Panc1 (cell line): ENCODE data around the gene MEGF6. TPM values are rescaled to one million over a fixed set of nuclear protein-coding genes. Genes with fewer than 3 reads are reported as not detected.

ENCODE experiments used
- ATAC-seq: fragments of 200-7000 bp; cut with Tn5 transposase; 2 replicates; pipeline ENCODE4 v1.9.1; 2020; ENCODE audit warnings: mild to moderate bottlenecking, moderate library complexity
- BruUV-seq: library from RNA; stranded (reverse); fragments of 400-500 nt; replicated peaks from 2 replicates; lab custom pipeline; 2021; lab: Mats Ljungman, UMichigan
- CTCF ChIA-PET: fragments of 300-600 bp; sonication (Branson Sonifier 250); formaldehyde crosslinking; loops from one replicate; lab custom pipeline; 2022; ENCODE audit warnings: antibody characterized with exemption; lab: Charles Lee
- POLR2A ChIA-PET: fragments of 300-600 bp; sonication (Branson Sonifier 250); formaldehyde crosslinking; loops from one replicate; lab custom pipeline; 2022; ENCODE audit warnings: antibody characterized with exemption; lab: Charles Lee
- DNase-seq: peaks from one replicate; pipeline ENCODE4 v3.0.0-alpha.2; 2010; ENCODE audit warnings: low read depth, low spot score
- H3K27ac ChIP-seq: 2 replicates; pipeline ENCODE4 v1.5.1; 2011; ENCODE audit warnings: mild to moderate bottlenecking, low read length, inconsistent platforms
- H3K27me3 ChIP-seq: fragments of 200-500 bp; sonication (Bioruptor generic); 2 replicates; pipeline ENCODE4 v1.6.0; 2014; ENCODE audit warnings: low read length, inconsistent platforms; ENCODE audit not compliant: control insufficient read depth, insufficient read depth
- H3K36me3 ChIP-seq: fragments of 200-500 bp; sonication (Bioruptor generic); 2 replicates; pipeline ENCODE4 v1.5.1; 2014; ENCODE audit warnings: inconsistent platforms, mild to moderate bottlenecking, low read length, moderate library complexity; ENCODE audit not compliant: control insufficient read depth, insufficient read depth
- H3K4me1 ChIP-seq: 2 replicates; pipeline ENCODE4 v1.5.1; 2011; ENCODE audit warnings: inconsistent platforms, mild to moderate bottlenecking, low read length, moderate library complexity; ENCODE audit not compliant: control insufficient read depth, insufficient read depth
- H3K4me3 ChIP-seq, 2 experiments: 2 replicates each; pipeline ENCODE4 v1.5.1; 2011 to 2012; ENCODE audit warnings: low read depth in 2 of 2, low read length in 2 of 2, mild to moderate bottlenecking in 2 of 2, inconsistent platforms in 1 of 2, moderate library complexity in 1 of 2
- H3K9me3 ChIP-seq: fragments of 200-500 bp; sonication (Bioruptor generic); 2 replicates; pipeline ENCODE4 v1.5.1; 2014; ENCODE audit warnings: low read depth, mild to moderate bottlenecking, inconsistent platforms, low read length, moderate library complexity; ENCODE audit not compliant: control insufficient read depth, insufficient read depth
- POLR2AphosphoS5 ChIP-seq: IDR thresholded peaks from 2 replicates; pipeline ENCODE4 v1.6.1; 2012; ENCODE audit warnings: mild to moderate bottlenecking, low read depth, low read length, moderate library complexity
- SIN3A ChIP-seq: IDR thresholded peaks from 2 replicates; pipeline ENCODE4 v1.6.1; 2012; ENCODE audit warnings: low read depth, mild to moderate bottlenecking, low read length, moderate library complexity, borderline replicate concordance; ENCODE audit not compliant: insufficient read depth
- TCF7L2 ChIP-seq: IDR thresholded peaks from 2 replicates; pipeline ENCODE4 v1.6.1; 2011; ENCODE audit warnings: mild to moderate bottlenecking, low read depth, low read length, inconsistent platforms
- in situ Hi-C: cut with HindIII; loops from 2 replicates; pipeline ENCODE4 v1.10.0; 2016; ENCODE audit warnings: low sequenced_read_pairs, low pct_unique_long_range_greater_than_20kb
- intact Hi-C: fragments of 100-400 bp; cut with micrococcal nuclease; formaldehyde crosslinking; loops from one replicate; pipeline ENCODE4 v1.10.0; 2022; ENCODE audit not compliant: unreplicated experiment
- total RNA-seq: library from RNA; stranded (reverse); gene quantifications from one replicate; pipeline ENCODE4 v1.2.1, GENCODE V29; 2021; ENCODE audit not compliant: unreplicated experiment
- TF ChIP-seq, protein P1 (sequence below), 2 experiments: IDR thresholded peaks; 2 replicates each; pipeline ENCODE4 v1.6.1; 2011 to 2012; ENCODE audit warnings: low read depth in 2 of 2, control low read depth in 1 of 2, low read length in 1 of 2, mild to moderate bottlenecking in 1 of 2, moderate library complexity in 1 of 2; ENCODE audit not compliant: insufficient read depth in 1 of 2
- TF ChIP-seq, protein P2 (sequence below): fragments of 450-650 bp; IDR thresholded peaks from 2 replicates; pipeline ENCODE4 v1.5.1; 2017; ENCODE audit warnings: mild to moderate bottlenecking

MEGF6 gene
- total RNA-seq, 1 experiment from 2014 or later, result 32.6 TPM

DNA sequence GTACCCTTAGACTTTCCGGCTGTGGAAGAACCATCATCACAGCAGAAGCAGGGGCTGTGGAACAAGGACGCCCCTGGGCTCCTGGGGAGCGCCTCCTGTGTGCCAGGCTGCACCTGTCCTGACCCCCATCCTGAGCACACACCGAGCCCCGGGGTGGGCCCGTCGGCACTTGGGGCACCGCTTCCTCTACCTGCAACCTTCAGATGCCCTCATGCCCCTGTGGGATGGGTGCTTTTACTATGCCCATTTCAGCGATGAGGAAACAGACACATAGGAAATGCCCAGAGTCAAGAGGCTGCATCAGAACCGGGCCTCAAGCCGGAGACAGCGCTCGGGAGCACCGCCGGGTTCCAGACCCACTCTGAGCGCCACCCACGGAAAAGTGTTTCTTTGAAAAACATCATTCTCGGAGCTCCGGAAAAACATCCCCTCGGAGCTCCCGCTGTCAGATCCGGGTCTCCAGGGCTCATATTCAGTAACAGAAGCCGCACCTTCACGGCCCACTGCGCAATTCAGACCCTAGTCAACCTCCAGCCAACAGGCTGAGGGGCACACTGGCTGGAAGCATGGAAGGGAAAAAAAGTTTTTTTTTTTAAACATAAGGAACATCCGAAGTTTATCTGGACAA lies 21.5 kb upstream of the MEGF6 start:
- H3K27ac ChIP-seq, result no peak overlapping the region
- H3K4me1 ChIP-seq, result no peaks in the 10 kb centered on the region
- in situ Hi-C loops (no loop called here), intact Hi-C loops (no loop called here)
- ChIA-PET CTCF (interaction anchor here (0.6 kb wide), 1 partner anchor 201 kb away, joined by 6 read pairs; no protein-coding TSS in a partner anchor), POLR2A (no interaction called here)
- ATAC-seq (no peak), DNase-seq (no peak)
- no peaks in the 10 kb centered on the region for H3K9me3 ChIP-seq
- peaks cover 5% of the 10 kb centered on the region for H3K36me3 ChIP-seq
- TF ChIP-seq, protein P1, sequence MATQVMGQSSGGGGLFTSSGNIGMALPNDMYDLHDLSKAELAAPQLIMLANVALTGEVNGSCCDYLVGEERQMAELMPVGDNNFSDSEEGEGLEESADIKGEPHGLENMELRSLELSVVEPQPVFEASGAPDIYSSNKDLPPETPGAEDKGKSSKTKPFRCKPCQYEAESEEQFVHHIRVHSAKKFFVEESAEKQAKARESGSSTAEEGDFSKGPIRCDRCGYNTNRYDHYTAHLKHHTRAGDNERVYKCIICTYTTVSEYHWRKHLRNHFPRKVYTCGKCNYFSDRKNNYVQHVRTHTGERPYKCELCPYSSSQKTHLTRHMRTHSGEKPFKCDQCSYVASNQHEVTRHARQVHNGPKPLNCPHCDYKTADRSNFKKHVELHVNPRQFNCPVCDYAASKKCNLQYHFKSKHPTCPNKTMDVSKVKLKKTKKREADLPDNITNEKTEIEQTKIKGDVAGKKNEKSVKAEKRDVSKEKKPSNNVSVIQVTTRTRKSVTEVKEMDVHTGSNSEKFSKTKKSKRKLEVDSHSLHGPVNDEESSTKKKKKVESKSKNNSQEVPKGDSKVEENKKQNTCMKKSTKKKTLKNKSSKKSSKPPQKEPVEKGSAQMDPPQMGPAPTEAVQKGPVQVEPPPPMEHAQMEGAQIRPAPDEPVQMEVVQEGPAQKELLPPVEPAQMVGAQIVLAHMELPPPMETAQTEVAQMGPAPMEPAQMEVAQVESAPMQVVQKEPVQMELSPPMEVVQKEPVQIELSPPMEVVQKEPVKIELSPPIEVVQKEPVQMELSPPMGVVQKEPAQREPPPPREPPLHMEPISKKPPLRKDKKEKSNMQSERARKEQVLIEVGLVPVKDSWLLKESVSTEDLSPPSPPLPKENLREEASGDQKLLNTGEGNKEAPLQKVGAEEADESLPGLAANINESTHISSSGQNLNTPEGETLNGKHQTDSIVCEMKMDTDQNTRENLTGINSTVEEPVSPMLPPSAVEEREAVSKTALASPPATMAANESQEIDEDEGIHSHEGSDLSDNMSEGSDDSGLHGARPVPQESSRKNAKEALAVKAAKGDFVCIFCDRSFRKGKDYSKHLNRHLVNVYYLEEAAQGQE (IDR thresholded peaks at IDR 0.05; ENCODE audit: insufficient read depth in 1 of 2, low read depth in 2 of 2, low read length in 1 of 2), result no peak
- TF ChIP-seq TCF7L2 (no peak), POLR2AphosphoS5 (no peak), SIN3A (no peak)
- TF ChIP-seq, protein P2, sequence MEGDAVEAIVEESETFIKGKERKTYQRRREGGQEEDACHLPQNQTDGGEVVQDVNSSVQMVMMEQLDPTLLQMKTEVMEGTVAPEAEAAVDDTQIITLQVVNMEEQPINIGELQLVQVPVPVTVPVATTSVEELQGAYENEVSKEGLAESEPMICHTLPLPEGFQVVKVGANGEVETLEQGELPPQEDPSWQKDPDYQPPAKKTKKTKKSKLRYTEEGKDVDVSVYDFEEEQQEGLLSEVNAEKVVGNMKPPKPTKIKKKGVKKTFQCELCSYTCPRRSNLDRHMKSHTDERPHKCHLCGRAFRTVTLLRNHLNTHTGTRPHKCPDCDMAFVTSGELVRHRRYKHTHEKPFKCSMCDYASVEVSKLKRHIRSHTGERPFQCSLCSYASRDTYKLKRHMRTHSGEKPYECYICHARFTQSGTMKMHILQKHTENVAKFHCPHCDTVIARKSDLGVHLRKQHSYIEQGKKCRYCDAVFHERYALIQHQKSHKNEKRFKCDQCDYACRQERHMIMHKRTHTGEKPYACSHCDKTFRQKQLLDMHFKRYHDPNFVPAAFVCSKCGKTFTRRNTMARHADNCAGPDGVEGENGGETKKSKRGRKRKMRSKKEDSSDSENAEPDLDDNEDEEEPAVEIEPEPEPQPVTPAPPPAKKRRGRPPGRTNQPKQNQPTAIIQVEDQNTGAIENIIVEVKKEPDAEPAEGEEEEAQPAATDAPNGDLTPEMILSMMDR, result no peak
- H3K27me3 ChIP-seq, result no peaks in the 10 kb centered on the region
- BruUV-seq, result no TSS peak
- H3K4me3 ChIP-seq, result no peak overlapping the region

DNA sequence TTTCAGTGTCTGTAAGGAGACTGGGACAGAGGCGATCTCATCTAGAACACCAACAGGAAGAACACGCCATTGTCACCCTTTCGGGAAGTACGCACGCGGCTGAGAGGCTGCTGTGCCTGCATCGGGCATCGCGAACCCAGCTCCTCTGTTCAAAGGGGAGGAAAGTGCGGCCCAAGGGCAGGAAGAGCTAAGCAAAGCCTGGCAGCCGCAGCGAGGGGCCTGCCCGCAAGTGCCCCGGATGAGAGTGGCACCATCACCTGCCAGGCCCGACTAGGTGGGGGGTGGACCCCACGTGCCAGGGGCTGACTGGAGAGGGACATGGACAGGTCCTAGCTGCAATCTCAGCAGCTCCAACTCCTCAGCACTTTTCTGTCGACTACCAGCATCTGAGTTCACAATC lies 21.0 kb upstream of the MEGF6 start:
- DNase-seq (no peak), ATAC-seq (no peak)
- Histone ChIP-seq H3K36me3 (peaks cover 5% of the 10 kb centered on the region), H3K4me1 (no peaks in the 10 kb centered on the region), H3K27ac (no peak overlapping the region), H3K4me3 (no peak overlapping the region), H3K27me3 (no peaks in the 10 kb centered on the region), H3K9me3 (no peaks in the 10 kb centered on the region)
- CTCF ChIA-PET, result interaction anchor here (0.6 kb wide), 1 partner anchor 200 kb away, joined by 6 read pairs; no protein-coding TSS in a partner anchor
- intact Hi-C loops, result no loop called here
- POLR2A ChIA-PET, result no interaction called here
- in situ Hi-C loops, result no loop called here
- TF ChIP-seq POLR2AphosphoS5 (no peak), TCF7L2 (no peak), SIN3A (no peak)
- TF ChIP-seq, protein P1 (IDR thresholded peaks at IDR 0.05; ENCODE audit: insufficient read depth in 1 of 2, low read depth in 2 of 2, low read length in 1 of 2), result no peak
- TF ChIP-seq, protein P2, result no peak
- no TSS peak for BruUV-seq
